ENCODE data around the gene SDK2.

DNA sequence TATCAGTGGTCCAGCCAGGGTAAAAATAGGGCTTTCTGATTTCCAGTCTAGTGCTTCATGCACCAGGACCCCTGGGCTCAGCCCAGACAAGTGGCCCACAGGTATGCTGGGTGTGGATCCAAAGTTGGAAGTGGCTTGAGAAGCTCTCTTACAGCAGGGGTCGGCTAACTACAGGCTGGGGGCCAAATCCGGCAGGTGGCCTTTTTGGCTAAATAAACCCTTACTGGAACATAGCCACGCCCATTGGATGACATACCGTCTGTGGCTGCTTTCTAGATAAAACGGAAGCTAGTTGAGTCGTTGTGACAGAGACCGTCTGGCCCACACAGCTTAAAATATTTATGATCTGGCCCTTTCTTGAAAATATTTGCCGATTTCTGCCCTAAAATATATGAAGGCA is 213.4 kb downstream of the SDK2 start:
- TF ChIP-seq ZNF654 (tag by site-specific recombination; IDR thresholded peaks at IDR 0.05; ENCODE audit: low read depth), result no peak
- TF ChIP-seq, protein P1, sequence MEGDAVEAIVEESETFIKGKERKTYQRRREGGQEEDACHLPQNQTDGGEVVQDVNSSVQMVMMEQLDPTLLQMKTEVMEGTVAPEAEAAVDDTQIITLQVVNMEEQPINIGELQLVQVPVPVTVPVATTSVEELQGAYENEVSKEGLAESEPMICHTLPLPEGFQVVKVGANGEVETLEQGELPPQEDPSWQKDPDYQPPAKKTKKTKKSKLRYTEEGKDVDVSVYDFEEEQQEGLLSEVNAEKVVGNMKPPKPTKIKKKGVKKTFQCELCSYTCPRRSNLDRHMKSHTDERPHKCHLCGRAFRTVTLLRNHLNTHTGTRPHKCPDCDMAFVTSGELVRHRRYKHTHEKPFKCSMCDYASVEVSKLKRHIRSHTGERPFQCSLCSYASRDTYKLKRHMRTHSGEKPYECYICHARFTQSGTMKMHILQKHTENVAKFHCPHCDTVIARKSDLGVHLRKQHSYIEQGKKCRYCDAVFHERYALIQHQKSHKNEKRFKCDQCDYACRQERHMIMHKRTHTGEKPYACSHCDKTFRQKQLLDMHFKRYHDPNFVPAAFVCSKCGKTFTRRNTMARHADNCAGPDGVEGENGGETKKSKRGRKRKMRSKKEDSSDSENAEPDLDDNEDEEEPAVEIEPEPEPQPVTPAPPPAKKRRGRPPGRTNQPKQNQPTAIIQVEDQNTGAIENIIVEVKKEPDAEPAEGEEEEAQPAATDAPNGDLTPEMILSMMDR (tag by site-specific recombination; IDR thresholded peaks at IDR 0.05), result no peak
- TF ChIP-seq ZNF670 (tag by site-specific recombination; IDR thresholded peaks at IDR 0.05; ENCODE audit: low read depth), result no peak
- TF ChIP-seq, protein P2, sequence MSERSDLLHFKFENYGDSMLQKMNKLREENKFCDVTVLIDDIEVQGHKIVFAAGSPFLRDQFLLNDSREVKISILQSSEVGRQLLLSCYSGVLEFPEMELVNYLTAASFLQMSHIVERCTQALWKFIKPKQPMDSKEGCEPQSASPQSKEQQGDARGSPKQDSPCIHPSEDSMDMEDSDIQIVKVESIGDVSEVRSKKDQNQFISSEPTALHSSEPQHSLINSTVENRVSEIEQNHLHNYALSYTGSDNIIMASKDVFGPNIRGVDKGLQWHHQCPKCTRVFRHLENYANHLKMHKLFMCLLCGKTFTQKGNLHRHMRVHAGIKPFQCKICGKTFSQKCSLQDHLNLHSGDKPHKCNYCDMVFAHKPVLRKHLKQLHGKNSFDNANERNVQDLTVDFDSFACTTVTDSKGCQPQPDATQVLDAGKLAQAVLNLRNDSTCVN (tag by site-specific recombination; optimal IDR thresholded peaks at IDR 0.05), result no peak
- no peak for TF ChIP-seq ZNF311 (tag by site-specific recombination; IDR thresholded peaks at IDR 0.05; ENCODE audit: borderline replicate concordance)
- no peak for TF ChIP-seq PRDM1 (tag by site-specific recombination; IDR thresholded peaks at IDR 0.05)
